Measurements from ENCODE around the gene ARHGAP15. TPM values are rescaled to one million over a fixed set of nuclear protein-coding genes. Genes with fewer than 3 reads are reported as not detected.

The ARHGAP15 gene
- total RNA-seq, 1 experiment from 2014 or later = not detected

DNA sequence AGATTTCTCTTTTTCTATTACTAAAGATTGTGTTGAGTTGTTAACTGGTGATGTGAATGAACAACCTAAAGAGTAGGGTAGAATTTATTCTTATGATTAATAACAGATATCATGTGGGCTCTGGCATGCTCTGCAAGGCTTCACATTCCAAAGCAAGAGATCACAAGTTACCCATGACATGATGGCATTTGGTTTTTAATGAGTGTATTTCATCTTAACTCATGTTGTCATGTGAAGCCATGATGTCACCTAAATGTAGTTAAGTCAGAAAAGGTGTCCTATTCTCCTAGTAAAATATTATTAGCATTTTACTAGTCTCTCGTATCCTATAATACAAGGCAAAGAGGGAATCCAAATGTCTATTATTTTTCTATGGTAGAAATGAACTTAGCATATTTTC is 678.0 kb downstream of the ARHGAP15 start:
- H3K9me2 ChIP-seq (ENCODE audit: insufficient read depth) = peaks cover 7% of the 10 kb centered on the region; the same call in 1 of the 2 replicates
- DNase-seq = no peak
- POLR2A ChIA-PET (ENCODE audit: unreplicated experiment) = no interaction called here
- H3K4me3 ChIP-seq = no peak overlapping the region
- H3K4me2 ChIP-seq = no peak overlapping the region
- H3K9me3 ChIP-seq (ENCODE audit: insufficient read depth, low read depth) = no peaks in the 10 kb centered on the region
- no peaks in the 10 kb centered on the region for H3K4me1 ChIP-seq (replicated peaks; ENCODE audit: insufficient read depth)
- no peaks in the 10 kb centered on the region for H3F3A ChIP-seq (ENCODE audit: insufficient read depth, low read depth)
- CTCF ChIA-PET = no interaction called here
- H3K27me3 ChIP-seq (ENCODE audit: insufficient read depth, low read depth) = no peaks in the 10 kb centered on the region
- no peaks in the 10 kb centered on the region for H3K79me2 ChIP-seq (ENCODE audit: low read depth)
- no peaks in the 10 kb centered on the region for H4K20me1 ChIP-seq (ENCODE audit: insufficient read depth)
- no peaks in the 10 kb centered on the region for H3K36me3 ChIP-seq (ENCODE audit: low read depth)
- no peak overlapping the region for H2AFZ ChIP-seq
- BruUV-seq (replicated peaks) = no TSS peak
- no peak overlapping the region for H3K27ac ChIP-seq
- intact Hi-C loops (cut with micrococcal nuclease; ENCODE audit: unreplicated experiment) = no loop called here
- TF ChIP-seq CTCF (conservative IDR thresholded peaks at IDR 0.05) (no peak), EZH2 (IDR thresholded peaks at IDR 0.05; ENCODE audit: low read depth) (no peak)

GRCh38 chr2:143807671-143808070 is 678.5 kb downstream of the ARHGAP15 start:
- intact Hi-C loops (cut with micrococcal nuclease; ENCODE audit: unreplicated experiment) = no loop called here
- no peaks in the 10 kb centered on the region for H3F3A ChIP-seq (ENCODE audit: insufficient read depth, low read depth)

GRCh38 chr2:143808166-143808565 is 678.9 kb downstream of the ARHGAP15 start:
- ChIA-PET CTCF (no interaction called here), POLR2A (ENCODE audit: unreplicated experiment) (no interaction called here)
- Histone ChIP-seq H3K36me3 (ENCODE audit: low read depth) (no peaks in the 10 kb centered on the region), H3K27ac (no peak overlapping the region), H3K4me3 (no peak overlapping the region), H4K20me1 (ENCODE audit: insufficient read depth) (no peaks in the 10 kb centered on the region), H3K27me3 (ENCODE audit: insufficient read depth, low read depth) (no peaks in the 10 kb centered on the region), H3K4me2 (no peak overlapping the region), H2AFZ (no peak overlapping the region), H3K79me2 (ENCODE audit: low read depth) (no peaks in the 10 kb centered on the region), H3K4me1 (replicated peaks; ENCODE audit: insufficient read depth) (no peaks in the 10 kb centered on the region), H3F3A (ENCODE audit: insufficient read depth, low read depth) (no peaks in the 10 kb centered on the region), H3K9me2 (ENCODE audit: insufficient read depth) (peaks cover 7% of the 10 kb centered on the region; the same call in 1 of the 2 replicates), H3K9me3 (ENCODE audit: insufficient read depth, low read depth) (no peaks in the 10 kb centered on the region)
- TF ChIP-seq CTCF (conservative IDR thresholded peaks at IDR 0.05) (no peak), EZH2 (IDR thresholded peaks at IDR 0.05; ENCODE audit: low read depth) (no peak)
- BruUV-seq (replicated peaks) = no TSS peak
- intact Hi-C loops (cut with micrococcal nuclease; ENCODE audit: unreplicated experiment) = no loop called here
- DNase-seq = no peak

More at GRCh38 chr2:143807671-143808070, 678.5 kb downstream of the ARHGAP15 start:
- no peak for TF ChIP-seq CTCF (conservative IDR thresholded peaks at IDR 0.05)
- TF ChIP-seq EZH2 (IDR thresholded peaks at IDR 0.05; ENCODE audit: low read depth) = no peak
- ChIA-PET CTCF (no interaction called here), POLR2A (ENCODE audit: unreplicated experiment) (no interaction called here)
- Histone ChIP-seq H3K4me2 (no peak overlapping the region), H3K9me2 (ENCODE audit: insufficient read depth) (peaks cover 7% of the 10 kb centered on the region; the same call in 1 of the 2 replicates), H3K9me3 (ENCODE audit: insufficient read depth, low read depth) (no peaks in the 10 kb centered on the region), H3K4me1 (replicated peaks; ENCODE audit: insufficient read depth) (no peaks in the 10 kb centered on the region), H3K79me2 (ENCODE audit: low read depth) (no peaks in the 10 kb centered on the region), H2AFZ (no peak overlapping the region), H3K27ac (no peak overlapping the region), H4K20me1 (ENCODE audit: insufficient read depth) (no peaks in the 10 kb centered on the region), H3K4me3 (no peak overlapping the region), H3K27me3 (ENCODE audit: insufficient read depth, low read depth) (no peaks in the 10 kb centered on the region), H3K36me3 (ENCODE audit: low read depth) (no peaks in the 10 kb centered on the region)
- no TSS peak for BruUV-seq (replicated peaks)
- no peak for DNase-seq
